Measurements from ENCODE around the gene DENND5B.

Gene DENND5B

DNA sequence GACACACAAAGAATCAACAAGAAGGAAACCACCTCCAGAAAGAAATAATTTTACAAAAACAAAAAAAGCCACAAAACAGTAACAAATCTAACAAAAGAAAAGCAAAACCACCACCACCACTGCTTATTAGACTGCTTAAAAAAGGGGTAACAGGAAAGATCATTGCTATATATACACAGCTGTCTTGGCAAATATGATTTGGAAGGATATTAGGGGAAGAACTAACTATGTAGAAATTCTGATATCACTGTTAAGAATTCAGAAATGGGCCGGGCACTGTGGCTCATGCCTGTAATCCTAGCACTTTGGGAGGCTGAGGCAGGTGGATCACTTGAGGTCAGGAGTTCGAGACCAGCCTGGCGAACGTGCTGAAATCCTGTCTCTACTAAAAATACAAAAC lies 92.5 kb downstream of the DENND5B start:
- Histone ChIP-seq H3K4me1 (ENCODE audit: control insufficient read depth, low read depth, low read length) (peaks cover 28% of the 10 kb centered on the region), H3K36me3 (ENCODE audit: control insufficient read depth, low read depth, low read length) (no peaks in the 10 kb centered on the region), H3K27ac (ENCODE audit: low read length) (no peak overlapping the region), H3K9ac (ENCODE audit: low read length) (no peak overlapping the region), H3K9me3 (ENCODE audit: control insufficient read depth, low read depth, low read length) (no peaks in the 10 kb centered on the region), H3K27me3 (ENCODE audit: control insufficient read depth, insufficient read depth, low read length) (no peaks in the 10 kb centered on the region), H3K4me3 (ENCODE audit: low read length) (no peak overlapping the region)

DNA sequence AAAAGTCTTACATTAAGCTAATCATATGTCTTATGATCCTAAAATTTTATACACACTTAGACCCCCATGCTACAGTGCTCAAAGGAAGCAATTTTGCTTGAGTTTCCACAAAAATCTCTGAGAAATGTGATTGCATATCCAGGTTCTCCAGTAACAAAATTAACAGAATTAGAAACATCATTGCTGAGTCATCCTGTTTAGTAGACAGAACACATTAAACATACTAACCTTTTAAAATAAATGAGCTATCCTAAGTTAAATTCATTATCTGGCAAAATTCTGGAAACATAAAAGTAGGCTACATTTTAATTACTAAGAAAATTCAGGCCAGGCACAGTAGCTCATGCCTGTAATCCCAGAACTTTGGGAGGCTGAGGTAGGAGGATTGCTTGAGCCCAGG lies 94.7 kb downstream of the DENND5B start:
- Histone ChIP-seq H3K27me3 (ENCODE audit: control insufficient read depth, insufficient read depth, low read length) (no peaks in the 10 kb centered on the region), H3K4me3 (ENCODE audit: low read length) (no peak overlapping the region), H3K9ac (ENCODE audit: low read length) (no peak overlapping the region), H3K36me3 (ENCODE audit: control insufficient read depth, low read depth, low read length) (no peaks in the 10 kb centered on the region), H3K9me3 (ENCODE audit: control insufficient read depth, low read depth, low read length) (no peaks in the 10 kb centered on the region), H3K27ac (ENCODE audit: low read length) (no peak overlapping the region), H3K4me1 (ENCODE audit: control insufficient read depth, low read depth, low read length) (peaks cover 32% of the 10 kb centered on the region)

DNA sequence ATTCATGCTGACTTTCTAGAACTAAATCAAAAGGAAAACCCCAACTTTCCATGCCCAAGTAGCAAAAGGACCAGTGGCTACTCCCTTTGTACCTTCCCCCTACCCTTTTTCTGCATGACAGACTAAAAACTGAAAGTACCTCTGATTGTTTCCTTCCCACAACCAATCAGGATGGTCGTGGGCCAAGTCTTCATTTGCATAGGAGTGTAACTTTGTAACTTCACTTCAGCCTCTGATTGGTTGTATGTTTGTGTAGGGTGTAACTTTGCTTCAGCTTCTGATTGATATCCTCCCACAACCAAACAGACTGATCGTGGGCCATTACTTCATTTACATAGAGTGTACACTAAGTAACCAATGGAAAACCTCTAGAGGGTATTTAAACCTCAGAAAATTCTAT lies 96.5 kb downstream of the DENND5B start:
- Histone ChIP-seq H3K27ac (ENCODE audit: low read length) (no peak overlapping the region), H3K4me1 (ENCODE audit: control insufficient read depth, low read depth, low read length) (peaks cover 25% of the 10 kb centered on the region), H3K27me3 (ENCODE audit: control insufficient read depth, insufficient read depth, low read length) (no peaks in the 10 kb centered on the region), H3K9ac (ENCODE audit: low read length) (no peak overlapping the region), H3K9me3 (ENCODE audit: control insufficient read depth, low read depth, low read length) (no peaks in the 10 kb centered on the region), H3K36me3 (ENCODE audit: control insufficient read depth, low read depth, low read length) (no peaks in the 10 kb centered on the region), H3K4me3 (ENCODE audit: low read length) (no peak overlapping the region)

DNA sequence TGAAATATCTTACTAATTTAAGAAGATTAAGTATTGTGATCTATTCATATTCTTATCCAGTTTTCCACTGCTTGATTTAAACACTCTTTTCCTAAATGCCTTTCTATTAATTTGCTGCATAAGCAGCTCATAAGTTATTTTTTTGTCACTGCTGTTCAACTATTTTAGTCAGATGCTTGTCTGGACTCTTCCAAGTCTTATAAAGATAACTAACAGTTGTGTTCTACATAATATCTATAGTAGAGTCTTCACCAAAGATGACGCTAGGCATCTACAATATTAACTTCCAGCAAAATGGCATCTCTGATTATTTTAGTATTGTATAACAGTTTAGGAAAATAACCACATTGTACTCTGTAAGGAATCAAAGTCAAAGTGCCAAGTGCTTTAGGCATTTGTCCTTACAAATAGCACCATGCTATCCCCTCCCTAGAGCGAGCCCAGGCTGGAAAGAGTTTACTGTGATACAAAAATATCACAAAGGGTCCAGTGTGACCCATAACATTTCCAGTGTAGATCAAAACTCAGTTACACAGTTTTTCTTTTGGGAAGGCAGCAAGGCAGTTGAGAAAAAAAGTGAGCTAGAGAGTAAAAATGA lies 98.2 kb downstream of the DENND5B start:
- Histone ChIP-seq H3K4me3 (ENCODE audit: low read length) (no peak overlapping the region), H3K27ac (ENCODE audit: low read length) (no peak overlapping the region), H3K9ac (ENCODE audit: low read length) (no peak overlapping the region), H3K9me3 (ENCODE audit: control insufficient read depth, low read depth, low read length) (no peaks in the 10 kb centered on the region), H3K4me1 (ENCODE audit: control insufficient read depth, low read depth, low read length) (peaks cover 12% of the 10 kb centered on the region), H3K27me3 (ENCODE audit: control insufficient read depth, insufficient read depth, low read length) (no peaks in the 10 kb centered on the region), H3K36me3 (ENCODE audit: control insufficient read depth, low read depth, low read length) (no peaks in the 10 kb centered on the region)

DNA sequence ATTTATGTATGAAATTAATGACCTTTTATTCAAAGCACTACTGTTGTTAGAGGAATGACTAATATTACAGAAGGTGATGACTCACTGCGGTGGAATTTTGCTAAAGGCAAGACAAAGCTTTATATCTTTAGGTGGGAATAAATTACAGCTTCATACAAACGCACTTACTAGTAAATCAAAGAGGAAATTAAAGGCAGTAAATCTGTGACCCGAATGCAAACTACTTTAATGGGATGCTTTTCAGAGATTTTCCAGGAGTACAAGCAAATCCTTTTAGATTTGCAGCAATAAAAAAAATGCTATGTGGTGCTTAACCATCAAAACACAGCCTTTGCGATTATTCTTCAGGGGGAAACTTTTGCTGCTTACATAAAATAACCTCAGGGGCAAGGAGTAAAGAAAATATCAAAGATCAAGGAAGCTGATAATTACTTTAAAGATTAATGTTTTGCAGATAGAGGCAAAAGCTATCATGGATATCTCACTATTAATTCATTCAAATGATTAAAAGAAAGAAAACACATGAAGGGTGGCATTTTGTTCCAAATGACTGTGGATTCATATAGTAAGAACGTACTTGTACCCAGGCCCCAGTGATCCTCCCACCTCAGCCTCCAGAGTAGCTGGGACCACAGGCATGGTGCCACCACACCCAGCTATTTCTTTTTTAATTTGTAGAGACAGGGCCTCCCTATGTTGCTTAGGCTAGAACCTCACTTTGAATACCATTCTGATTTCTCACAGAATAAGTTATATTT lies 98.9 kb downstream of the DENND5B start:
- no peak overlapping the region for H3K4me3 ChIP-seq (ENCODE audit: low read length)
- no peak overlapping the region for H3K9ac ChIP-seq (ENCODE audit: low read length)
- H3K27me3 ChIP-seq (ENCODE audit: control insufficient read depth, insufficient read depth, low read length) = no peaks in the 10 kb centered on the region
- H3K9me3 ChIP-seq (ENCODE audit: control insufficient read depth, low read depth, low read length) = no peaks in the 10 kb centered on the region
- H3K36me3 ChIP-seq (ENCODE audit: control insufficient read depth, low read depth, low read length) = no peaks in the 10 kb centered on the region
- H3K27ac ChIP-seq (ENCODE audit: low read length) = no peak overlapping the region
- H3K4me1 ChIP-seq (ENCODE audit: control insufficient read depth, low read depth, low read length) = peaks cover 7% of the 10 kb centered on the region

DNA sequence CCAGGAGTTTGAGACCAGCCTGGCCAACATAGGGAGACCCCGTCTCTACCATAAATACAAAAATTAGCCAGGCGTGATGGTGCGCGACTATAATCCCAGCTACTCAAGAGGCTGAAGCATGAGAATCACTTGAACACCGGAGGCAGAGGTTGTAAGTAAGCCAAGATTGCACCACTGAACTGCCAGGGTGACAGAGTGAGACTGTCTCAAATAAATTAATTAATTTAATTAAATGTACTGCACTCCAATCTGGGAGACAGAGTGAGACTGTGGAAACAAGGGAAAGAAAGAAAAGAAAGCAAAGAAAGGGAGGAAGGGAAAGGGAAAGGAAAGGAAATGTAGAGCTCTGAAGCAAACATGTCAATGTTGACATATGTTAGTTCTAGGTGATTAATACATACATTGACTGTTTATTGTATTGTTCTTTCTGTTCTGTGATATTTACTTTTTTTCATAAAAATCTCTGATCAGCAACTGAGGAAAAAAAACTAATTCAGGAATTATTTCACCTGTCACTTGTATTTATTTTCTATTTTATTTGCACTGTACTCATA lies 99.6 kb downstream of the DENND5B start:
- no peak overlapping the region for H3K4me3 ChIP-seq (ENCODE audit: low read length)
- no peaks in the 10 kb centered on the region for H3K36me3 ChIP-seq (ENCODE audit: control insufficient read depth, low read depth, low read length)
- H3K27me3 ChIP-seq (ENCODE audit: control insufficient read depth, insufficient read depth, low read length) = no peaks in the 10 kb centered on the region
- H3K27ac ChIP-seq (ENCODE audit: low read length) = no peak overlapping the region
- no peaks in the 10 kb centered on the region for H3K9me3 ChIP-seq (ENCODE audit: control insufficient read depth, low read depth, low read length)
- H3K4me1 ChIP-seq (ENCODE audit: control insufficient read depth, low read depth, low read length) = peaks cover 4% of the 10 kb centered on the region
- no peak overlapping the region for H3K9ac ChIP-seq (ENCODE audit: low read length)

DNA sequence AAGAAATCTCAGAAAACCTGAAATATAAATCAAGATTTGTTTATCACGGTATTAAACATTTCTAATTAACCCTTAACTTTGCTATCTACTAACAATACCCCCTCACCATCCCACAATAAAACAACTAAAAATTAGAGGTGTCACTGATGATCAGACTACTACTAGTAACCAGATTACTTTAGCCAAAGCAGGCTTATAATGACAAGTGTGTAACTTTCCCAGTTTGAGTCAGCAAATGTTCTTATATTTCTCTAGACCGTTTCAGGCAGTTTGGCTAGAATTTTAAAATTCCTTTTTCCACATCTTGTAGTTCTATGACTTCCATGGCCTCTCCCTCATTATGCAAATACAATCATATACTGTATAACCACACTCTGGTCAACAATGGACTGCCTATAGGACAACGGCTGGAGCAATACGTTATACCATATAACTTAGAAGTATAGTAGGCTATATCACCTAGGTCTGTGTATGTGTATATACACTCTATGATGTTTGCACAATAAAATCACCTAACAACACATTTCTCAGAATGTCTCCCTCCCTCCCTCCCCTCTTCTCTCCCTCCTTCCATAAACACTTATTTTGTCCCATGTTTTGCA lies 102.1 kb downstream of the DENND5B start:
- H3K36me3 ChIP-seq (ENCODE audit: control insufficient read depth, low read depth, low read length) = no peaks in the 10 kb centered on the region
- no peaks in the 10 kb centered on the region for H3K9me3 ChIP-seq (ENCODE audit: control insufficient read depth, low read depth, low read length)
- H3K27ac ChIP-seq (ENCODE audit: low read length) = no peak overlapping the region
- H3K4me1 ChIP-seq (ENCODE audit: control insufficient read depth, low read depth, low read length) = peaks cover 4% of the 10 kb centered on the region
- H3K9ac ChIP-seq (ENCODE audit: low read length) = no peak overlapping the region
- H3K4me3 ChIP-seq (ENCODE audit: low read length) = no peak overlapping the region
- no peaks in the 10 kb centered on the region for H3K27me3 ChIP-seq (ENCODE audit: control insufficient read depth, insufficient read depth, low read length)

DNA sequence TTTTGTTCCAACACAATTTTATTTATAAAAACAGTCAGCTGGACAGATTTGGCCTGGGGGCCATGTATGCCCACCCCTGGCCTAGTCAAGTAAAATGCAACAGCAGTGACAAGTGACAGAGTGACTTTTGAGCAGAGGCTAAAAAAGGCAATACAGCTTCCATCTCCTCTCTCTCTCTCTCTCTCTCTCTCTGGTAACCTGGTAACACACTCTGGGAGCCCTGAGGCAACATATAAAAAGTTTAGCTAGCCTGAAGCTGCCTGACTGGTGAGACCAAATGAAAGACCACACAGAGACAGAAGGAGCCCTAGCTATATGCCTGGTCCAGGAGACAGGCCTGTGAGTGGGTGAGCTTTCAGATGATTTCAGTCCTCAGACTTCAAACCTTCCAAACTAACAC lies 105.4 kb downstream of the DENND5B start:
- Histone ChIP-seq H3K9me3 (ENCODE audit: control insufficient read depth, low read depth, low read length) (no peaks in the 10 kb centered on the region), H3K36me3 (ENCODE audit: control insufficient read depth, low read depth, low read length) (no peaks in the 10 kb centered on the region), H3K4me1 (ENCODE audit: control insufficient read depth, low read depth, low read length) (no peaks in the 10 kb centered on the region), H3K9ac (ENCODE audit: low read length) (no peak overlapping the region), H3K4me3 (ENCODE audit: low read length) (no peak overlapping the region), H3K27me3 (ENCODE audit: control insufficient read depth, insufficient read depth, low read length) (no peaks in the 10 kb centered on the region), H3K27ac (ENCODE audit: low read length) (no peak overlapping the region)

DNA sequence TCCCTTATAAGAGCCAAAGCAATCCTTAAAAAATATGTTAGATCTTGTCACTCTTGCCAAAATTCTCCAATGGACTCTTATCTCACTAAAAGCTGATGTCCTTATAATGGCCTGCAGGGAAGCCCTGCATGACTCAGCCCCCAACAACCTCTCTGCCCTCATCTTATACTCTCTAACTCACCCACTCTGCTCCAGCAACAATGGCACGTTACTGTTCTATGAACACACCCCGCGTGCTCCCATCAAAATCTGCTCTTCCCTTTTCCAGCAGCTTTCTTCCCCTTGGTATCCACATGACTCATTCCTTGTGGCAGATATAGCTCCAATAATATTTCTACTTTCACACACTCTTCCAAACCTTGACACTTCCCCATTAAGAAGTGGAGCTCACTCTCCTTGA lies 108.1 kb downstream of the DENND5B start:
- no peaks in the 10 kb centered on the region for H3K4me1 ChIP-seq (ENCODE audit: control insufficient read depth, low read depth, low read length)
- no peaks in the 10 kb centered on the region for H3K36me3 ChIP-seq (ENCODE audit: control insufficient read depth, low read depth, low read length)
- H3K27ac ChIP-seq (ENCODE audit: low read length) = no peak overlapping the region
- H3K9me3 ChIP-seq (ENCODE audit: control insufficient read depth, low read depth, low read length) = no peaks in the 10 kb centered on the region
- no peak overlapping the region for H3K9ac ChIP-seq (ENCODE audit: low read length)
- no peak overlapping the region for H3K4me3 ChIP-seq (ENCODE audit: low read length)
- H3K27me3 ChIP-seq (ENCODE audit: control insufficient read depth, insufficient read depth, low read length) = no peaks in the 10 kb centered on the region

DNA sequence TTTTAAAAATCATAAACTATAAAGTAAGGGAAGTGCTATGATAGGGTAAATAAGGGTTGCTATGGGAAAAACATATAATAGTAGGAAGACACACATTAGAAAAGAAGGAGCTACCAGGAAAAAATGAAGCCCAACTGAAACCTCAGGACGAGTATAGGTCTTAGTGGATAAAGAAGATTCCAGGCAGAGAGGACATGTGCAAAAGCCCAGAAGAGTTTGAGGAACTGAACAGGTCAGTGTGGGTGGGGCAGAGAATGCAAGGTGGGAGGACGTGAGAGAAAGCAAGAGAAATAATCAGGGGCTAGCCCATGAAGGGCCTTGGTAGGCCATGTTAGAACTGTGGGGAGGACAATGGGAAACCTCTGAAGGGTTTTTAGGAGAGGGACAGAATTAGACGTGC lies 109.5 kb downstream of the DENND5B start:
- no peak overlapping the region for H3K4me3 ChIP-seq (ENCODE audit: low read length)
- H3K4me1 ChIP-seq (ENCODE audit: control insufficient read depth, low read depth, low read length) = no peaks in the 10 kb centered on the region
- no peaks in the 10 kb centered on the region for H3K9me3 ChIP-seq (ENCODE audit: control insufficient read depth, low read depth, low read length)
- no peak overlapping the region for H3K27ac ChIP-seq (ENCODE audit: low read length)
- H3K9ac ChIP-seq (ENCODE audit: low read length) = no peak overlapping the region
- no peaks in the 10 kb centered on the region for H3K27me3 ChIP-seq (ENCODE audit: control insufficient read depth, insufficient read depth, low read length)
- H3K36me3 ChIP-seq (ENCODE audit: control insufficient read depth, low read depth, low read length) = no peaks in the 10 kb centered on the region

DNA sequence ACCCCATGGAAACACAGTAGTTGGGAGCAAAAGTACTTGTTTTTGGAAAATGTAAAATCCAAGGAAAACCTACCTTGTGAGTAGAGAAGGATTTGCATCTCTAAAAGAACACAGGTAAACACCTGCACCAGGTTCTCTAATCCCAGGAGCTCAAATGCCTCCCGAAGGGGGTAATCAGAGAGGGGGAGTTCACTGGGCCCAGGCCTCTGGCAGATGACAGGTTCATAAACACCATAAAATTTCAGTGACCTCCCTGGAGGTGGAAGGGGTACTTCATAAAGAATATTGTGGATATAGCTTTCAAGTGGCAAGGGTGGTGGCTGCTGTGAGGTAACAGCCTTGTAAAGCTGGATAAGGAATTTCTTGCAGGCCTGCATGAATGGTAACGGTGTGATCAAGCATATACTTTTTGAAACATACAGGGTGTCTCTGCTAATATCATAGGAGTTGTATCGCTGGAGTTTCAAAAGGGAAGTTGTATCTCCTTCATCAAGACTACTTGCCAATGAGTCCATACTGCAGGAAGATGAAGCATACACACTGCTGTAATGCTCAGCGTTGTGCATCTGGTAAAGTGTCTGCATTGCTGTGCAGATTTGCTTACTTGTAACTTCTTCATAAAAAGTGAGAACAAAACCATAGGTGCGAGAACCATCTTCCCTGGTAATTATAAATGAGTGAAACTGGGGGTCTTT lies 111.3 kb downstream of the DENND5B start:
- no peaks in the 10 kb centered on the region for H3K36me3 ChIP-seq (ENCODE audit: control insufficient read depth, low read depth, low read length)
- H3K9ac ChIP-seq (ENCODE audit: low read length) = no peak overlapping the region
- H3K27ac ChIP-seq (ENCODE audit: low read length) = no peak overlapping the region
- no peaks in the 10 kb centered on the region for H3K4me1 ChIP-seq (ENCODE audit: control insufficient read depth, low read depth, low read length)
- H3K9me3 ChIP-seq (ENCODE audit: control insufficient read depth, low read depth, low read length) = no peaks in the 10 kb centered on the region
- H3K27me3 ChIP-seq (ENCODE audit: control insufficient read depth, insufficient read depth, low read length) = no peaks in the 10 kb centered on the region
- no peak overlapping the region for H3K4me3 ChIP-seq (ENCODE audit: low read length)
